GM19240 (cell line): ENCODE data around the gene EPB41L4B.
"Not testable (repeated sequence)": the region's sequence is repeated elsewhere in the genome, so short reads cannot be mapped to it uniquely, and the experiment has no call there.

Experiments used
- DNase-seq: peaks from one replicate; pipeline ENCODE4 v3.0.0; 2011; ENCODE audit warnings: low spot score; ENCODE audit not compliant: insufficient read length

The EPB41L4B gene

DNA sequence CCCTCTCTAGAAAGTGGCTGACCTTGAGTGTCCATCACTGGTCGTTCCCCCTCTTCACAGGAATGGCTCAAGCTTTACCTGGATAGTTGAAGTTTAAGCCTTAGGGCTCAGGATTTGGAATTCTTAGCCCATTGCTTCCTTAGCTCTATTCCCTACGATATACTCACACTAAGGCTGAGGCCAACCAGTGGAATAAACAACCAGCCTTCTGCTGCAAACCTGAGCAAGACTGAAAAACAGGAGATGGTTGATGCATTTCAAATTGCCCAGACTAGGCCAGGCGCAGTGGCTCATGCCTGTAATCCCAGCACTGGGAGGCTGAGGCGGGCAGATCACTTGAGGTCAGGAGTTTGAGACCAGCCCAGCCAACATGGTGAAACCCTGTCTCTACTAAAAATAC, 194.2 kb downstream of the EPB41L4B start:
- DNase-seq: not testable (repeated sequence)

DNA sequence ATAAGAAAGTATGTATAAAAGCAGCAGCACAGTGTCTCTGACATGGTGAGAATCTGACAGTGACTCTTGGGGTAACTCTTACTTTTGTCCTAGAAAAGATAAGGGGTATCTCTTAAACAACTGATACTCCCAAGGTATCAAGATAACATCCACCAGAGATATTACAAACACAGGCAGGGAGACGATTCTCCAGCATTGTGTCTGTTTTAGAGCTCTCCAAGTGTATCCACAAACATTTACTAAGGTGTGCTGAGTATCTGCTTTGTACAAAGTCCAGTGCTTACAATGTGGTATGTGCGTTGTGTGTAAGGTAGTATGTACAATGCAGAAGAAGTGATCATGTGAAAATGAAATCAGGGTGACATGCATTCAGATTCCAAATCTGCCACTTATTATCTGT, 196.7 kb downstream of the EPB41L4B start:
- DNase-seq: no peak

DNA sequence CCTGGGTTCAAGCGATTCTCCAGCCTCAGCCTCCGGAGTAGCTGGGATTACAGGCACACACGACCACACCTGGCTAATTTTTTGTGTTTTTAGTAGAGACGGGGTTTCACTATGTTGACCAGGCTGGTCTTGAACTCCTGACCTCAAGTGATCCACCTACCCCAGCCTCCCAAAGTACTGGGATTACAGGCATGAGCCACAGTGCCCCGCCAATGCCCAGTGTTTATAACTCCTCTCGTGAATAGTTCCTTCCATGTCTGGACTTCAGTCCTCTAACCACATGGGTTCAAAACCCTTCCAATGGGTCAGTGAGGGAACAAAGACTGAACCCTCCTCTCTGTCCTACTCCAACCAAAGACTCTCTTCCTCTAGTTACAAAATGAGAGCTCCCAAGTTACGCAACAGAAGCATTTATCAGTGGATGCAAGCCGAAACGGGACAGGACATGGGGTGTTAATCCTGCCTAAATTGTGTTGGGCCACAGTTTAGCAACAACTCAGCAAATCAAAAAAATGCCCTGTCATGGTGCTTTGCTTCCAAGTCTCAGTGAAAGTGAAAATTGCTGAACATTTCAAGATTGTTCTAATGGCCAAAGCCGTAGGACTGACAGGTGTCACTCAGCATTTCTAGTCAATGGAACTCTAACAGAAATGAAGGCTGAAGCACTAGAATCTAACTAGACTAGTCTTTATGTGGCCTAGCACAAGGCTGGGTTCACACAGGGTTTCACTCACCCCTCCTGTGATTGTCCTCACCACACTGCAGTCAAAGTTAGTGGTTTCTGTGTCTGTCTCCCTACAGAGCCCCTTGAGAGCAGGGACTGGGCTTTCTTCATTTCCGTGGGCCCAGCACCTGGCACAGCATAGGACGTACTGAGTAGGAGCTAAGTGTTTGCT, 197.9 kb downstream of the EPB41L4B start:
- no peak for DNase-seq
